Lung (tissue), 12 donors: ENCODE results near the gene HEMGN. TPM values are rescaled to one million over a fixed set of nuclear protein-coding genes. Genes with fewer than 3 reads are reported as not detected.

Source experiments
- ATAC-seq: fragments of 200-7000 bp; cut with Tn5 transposase; one replicate; pipeline ENCODE4 v1.9.1; 2020; ENCODE audit warnings: moderate number of reproducible peaks; ENCODE audit not compliant: insufficient read depth, low FRiP score
- DNase-seq, 3 donors: peaks; one replicate each; pipeline ENCODE4 v3.0.0-alpha.2; 2013 to 2017
- H3K27ac ChIP-seq, 2 donors: one replicate each; pipeline ENCODE4 v1.5.1; 2013; ENCODE audit warnings: mild to moderate bottlenecking in 2 of 2, moderate library complexity in 2 of 2, control low read depth in 1 of 2, inconsistent platforms in 1 of 2, low read depth in 1 of 2, low read length in 1 of 2
- H3K27me3 ChIP-seq, 3 donors: one replicate each; pipeline ENCODE4 v1.5.1; 2013; ENCODE audit warnings: low read length in 2 of 3; ENCODE audit not compliant: control insufficient read depth in 3 of 3, insufficient read depth in 3 of 3
- H3K36me3 ChIP-seq, 4 donors: one replicate each; pipeline ENCODE4 v1.5.1; 2013; ENCODE audit warnings: low read length in 4 of 4, mild to moderate bottlenecking in 1 of 4, moderate library complexity in 1 of 4; ENCODE audit not compliant: control insufficient read depth in 4 of 4, insufficient read depth in 4 of 4
- H3K4me1 ChIP-seq, 5 donors: one replicate each; pipeline ENCODE4 v1.5.1; 2013; ENCODE audit warnings: low read length in 5 of 5, mild to moderate bottlenecking in 2 of 5, moderate library complexity in 1 of 5; ENCODE audit not compliant: control insufficient read depth in 5 of 5, insufficient read depth in 5 of 5
- H3K4me3 ChIP-seq: one replicate; pipeline ENCODE4 v1.5.1; 2013; ENCODE audit warnings: mild to moderate bottlenecking, control low read depth, moderate library complexity
- H3K9ac ChIP-seq, 2 donors: one replicate each; pipeline ENCODE4 v1.5.1; 2013; ENCODE audit warnings: low read length in 2 of 2, control low read depth in 1 of 2; ENCODE audit not compliant: insufficient read depth in 1 of 2
- H3K9me3 ChIP-seq, 4 donors: one replicate each; pipeline ENCODE4 v1.5.1; 2013; ENCODE audit warnings: low read length in 3 of 4, mild to moderate bottlenecking in 1 of 4, moderate library complexity in 1 of 4; ENCODE audit not compliant: control insufficient read depth in 4 of 4, insufficient read depth in 3 of 4
- CTCF ChIP-seq: IDR thresholded peaks from 2 replicates; pipeline ENCODE4 v1.5.1; 2012; ENCODE audit warnings: mild to moderate bottlenecking; ENCODE audit errors: control extremely low read depth, extremely low read depth
- WGBS, 2 donors: extraction: QIAGEN DNeasy Blood & Tissue Kit; methylation state at CpG; one replicate each; pipeline ENCODE4 v1.1.7; 2013; 5-methylcytosine and 5-hydroxymethylcytosine counted together
- polyA plus RNA-seq, 2 donors: library from polyadenylated mRNA; stranded (reverse); fragments of 200-250 nt; gene quantifications; one replicate each; pipeline ENCODE4 v1.2.1, GENCODE V29; 2013
- total RNA-seq, 2 donors: library from RNA; depleted of rRNA in 1 of 2; stranded (reverse); fragments of >200 nt in 1 of 2; gene quantifications; one replicate each; pipeline ENCODE4 v1.2.1, GENCODE V29; 2014 to 2021
- donor health status: control.
- donor health status: control.
- donor health status: Bipolar disorder and iron deficiency.
- donor health status: healthy.
- donor health status: DM: yes; HTN: yes; CAD: no.

The HEMGN gene
- total and polyA plus RNA-seq, 4 donors, result 0.14 to 21.6 (median 0.31) TPM

GRCh38 chr9:97900738-97901565 is 37.0 kb downstream of the HEMGN start:
- H3K27me3 ChIP-seq, result no peaks in the 10 kb centered on the region
- WGBS, 2 donors, result 47 to 53% methylated on average over 5 of the region's 5 CpGs
- no peaks in the 10 kb centered on the region for H3K4me1 ChIP-seq
- ATAC-seq, result no peak
- H3K9ac ChIP-seq, result no peak overlapping the region
- H3K9me3 ChIP-seq, result no peaks in the 10 kb centered on the region
- no peak overlapping the region for H3K4me3 ChIP-seq
- H3K36me3 ChIP-seq, result peaks cover 3 to 10% (median 7%) of the 10 kb centered on the region in 4 donors
- peak in 2 of 3 donors; percentile 16 to 42 for DNase-seq
- TF ChIP-seq CTCF, result peak; percentile 50
- H3K27ac ChIP-seq, result no peak overlapping the region

DNA sequence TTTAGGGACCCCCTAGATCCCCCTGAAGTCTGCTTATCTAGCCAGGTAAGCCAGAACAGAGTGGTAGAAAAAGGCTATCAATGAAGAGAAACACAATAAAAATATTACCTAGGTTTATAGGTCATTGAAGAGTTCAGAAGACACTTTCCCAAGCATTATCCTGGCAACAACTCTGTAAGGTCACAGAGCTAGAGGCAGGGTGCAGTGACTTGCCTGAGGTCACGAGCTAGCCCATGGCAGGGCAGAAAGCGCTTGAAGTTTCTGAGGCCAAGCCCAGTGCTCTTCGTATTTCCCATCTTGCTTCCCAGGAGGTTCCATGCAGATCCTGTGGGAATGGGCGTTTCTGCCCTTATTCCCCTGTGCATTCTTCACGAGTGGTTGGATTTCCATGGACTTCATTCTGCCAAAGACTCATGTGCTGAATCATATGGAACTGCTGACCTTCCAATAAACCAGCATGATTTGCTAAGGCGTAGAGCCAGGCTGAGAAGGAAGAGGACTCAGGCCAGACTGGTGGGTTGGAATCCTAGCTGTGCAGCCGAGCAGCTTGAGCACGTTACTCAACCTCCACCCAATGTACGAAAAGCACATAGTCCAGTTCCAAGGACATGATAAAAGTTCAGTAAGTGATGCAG is 37.8 kb downstream of the HEMGN start:
- ATAC-seq, result no peak
- 87 to 89% methylated on average over 9 of the region's 9 CpGs for WGBS, 2 donors

GRCh38 chr9:97895695-97896332 is 42.2 kb downstream of the HEMGN start:
- 86 to 87% methylated on average over 6 of the region's 6 CpGs for WGBS, 2 donors
- H3K27ac ChIP-seq, result no peak overlapping the region
- peaks cover 0 to 4% (median 0%) of the 10 kb centered on the region in 4 donors for H3K9me3 ChIP-seq
- TF ChIP-seq CTCF, result no peak
- H3K4me3 ChIP-seq, result no peak overlapping the region
- no peak for DNase-seq
- H3K27me3 ChIP-seq, result no peaks in the 10 kb centered on the region
- H3K4me1 ChIP-seq, result no peaks in the 10 kb centered on the region
- peaks cover 0 to 4% (median 3%) of the 10 kb centered on the region in 4 donors for H3K36me3 ChIP-seq
- H3K9ac ChIP-seq, result no peak overlapping the region
- ATAC-seq, result no peak

More for the DNA sequence above, 37.8 kb downstream of the HEMGN start:
- H3K36me3 ChIP-seq, result peaks cover 3 to 10% (median 7%) of the 10 kb centered on the region in 4 donors
- TF ChIP-seq CTCF, result no peak
- no peaks in the 10 kb centered on the region for H3K27me3 ChIP-seq
- no peaks in the 10 kb centered on the region for H3K9me3 ChIP-seq
- no peaks in the 10 kb centered on the region for H3K4me1 ChIP-seq
- no peak overlapping the region for H3K4me3 ChIP-seq
- no peak overlapping the region for H3K27ac ChIP-seq
- no peak overlapping the region for H3K9ac ChIP-seq
- no peak for DNase-seq
